Natural killer cell (primary cell): ENCODE measurements around the gene IMP3. TPM values are rescaled to one million over a fixed set of nuclear protein-coding genes. Genes with fewer than 3 reads are reported as not detected.

Experiments used
- ATAC-seq, 3 donors: fragments of 150-1000 bp in 2 of 3; fragments of 200-7000 bp in 1 of 3; cut with Tn5 transposase; 1 replicate in 1 of 3; 2 replicates in 2 of 3; pipeline ENCODE4 v1.10.0; 2021; ENCODE audit warnings: mild to moderate bottlenecking in 2 of 3, moderate library complexity in 2 of 3
- DNase-seq, 2 donors: peaks; one replicate each; pipeline versions ENCODE4 v3.0.0 to v3.0.0-alpha.2; 2013 to 2021; ENCODE audit warnings: mixed read lengths in 1 of 2
- H3K27ac ChIP-seq: one replicate; pipeline ENCODE4 v1.5.1; 2013; ENCODE audit warnings: mild to moderate bottlenecking, low read length
- H3K27me3 ChIP-seq: one replicate; pipeline ENCODE4 v1.6.1; 2013; ENCODE audit warnings: low read length; ENCODE audit not compliant: control insufficient read depth, insufficient read depth
- H3K36me3 ChIP-seq: one replicate; pipeline ENCODE4 v1.6.1; 2013; ENCODE audit warnings: low read length; ENCODE audit not compliant: control insufficient read depth, insufficient read depth
- H3K4me1 ChIP-seq: one replicate; pipeline ENCODE4 v1.6.1; 2013; ENCODE audit warnings: low read length; ENCODE audit not compliant: control insufficient read depth, insufficient read depth
- H3K4me3 ChIP-seq: one replicate; pipeline ENCODE4 v1.5.1; 2013; ENCODE audit warnings: low read length
- H3K9me3 ChIP-seq: one replicate; pipeline ENCODE4 v1.6.1; 2013; ENCODE audit warnings: low read length; ENCODE audit not compliant: control insufficient read depth, insufficient read depth
- H3K27ac Mint-ChIP-seq, 2 donors: one replicate each; pipeline ENCODE4 v1.8.0; 2022; ENCODE audit warnings: mild to moderate bottlenecking in 2 of 2, mixed read lengths in 2 of 2, moderate library complexity in 1 of 2
- H3K27me3 Mint-ChIP-seq, 2 donors: one replicate each; pipeline ENCODE4 v1.8.0; 2022; ENCODE audit warnings: low read depth in 2 of 2, mixed read lengths in 2 of 2
- H3K36me3 Mint-ChIP-seq: one replicate; pipeline ENCODE4 v1.8.0; 2022; ENCODE audit warnings: mixed read lengths
- H3K4me1 Mint-ChIP-seq, 2 donors: one replicate each; pipeline ENCODE4 v1.8.0; 2022; ENCODE audit warnings: mixed read lengths in 2 of 2
- H3K4me3 Mint-ChIP-seq: one replicate; pipeline ENCODE4 v1.8.0; 2022; ENCODE audit warnings: mild to moderate bottlenecking, moderate library complexity, mixed read lengths
- H3K9me3 Mint-ChIP-seq, 2 donors: one replicate each; pipeline ENCODE4 v1.8.0; 2022; ENCODE audit warnings: mixed read lengths in 2 of 2
- WGBS: methylation state at CpG from one replicate; pipeline ENCODE4 v1.1.7; 2013; ENCODE audit warnings: missing lambda C conversion rate; ENCODE audit not compliant: insufficient coverage; 5-methylcytosine and 5-hydroxymethylcytosine counted together
- intact Hi-C: fragments of 100-400 bp; cut with micrococcal nuclease; formaldehyde crosslinking; loops from one replicate; pipeline ENCODE4 v1.14.2; 2022
- total RNA-seq, 4 donors: library from RNA; stranded (reverse); fragments of 120-200 nt in 1 of 4; gene quantifications; one replicate each; pipeline versions ENCODE4 v1.2.3 to v1.2.4, GENCODE V29; 2013 to 2022
- TF ChIP-seq, protein P1 (sequence below): fragments of 200-600 bp; IDR thresholded peaks from one replicate; pipeline ENCODE4 v1.8.0; 2022; ENCODE audit warnings: antibody characterized with exemption

IMP3 gene
- total RNA-seq, 3 donors from 2014 or later (not counting 1 experiment from before 2014, with no cell fraction given) = 22.9 to 37.1 (median 35.8) TPM

DNA sequence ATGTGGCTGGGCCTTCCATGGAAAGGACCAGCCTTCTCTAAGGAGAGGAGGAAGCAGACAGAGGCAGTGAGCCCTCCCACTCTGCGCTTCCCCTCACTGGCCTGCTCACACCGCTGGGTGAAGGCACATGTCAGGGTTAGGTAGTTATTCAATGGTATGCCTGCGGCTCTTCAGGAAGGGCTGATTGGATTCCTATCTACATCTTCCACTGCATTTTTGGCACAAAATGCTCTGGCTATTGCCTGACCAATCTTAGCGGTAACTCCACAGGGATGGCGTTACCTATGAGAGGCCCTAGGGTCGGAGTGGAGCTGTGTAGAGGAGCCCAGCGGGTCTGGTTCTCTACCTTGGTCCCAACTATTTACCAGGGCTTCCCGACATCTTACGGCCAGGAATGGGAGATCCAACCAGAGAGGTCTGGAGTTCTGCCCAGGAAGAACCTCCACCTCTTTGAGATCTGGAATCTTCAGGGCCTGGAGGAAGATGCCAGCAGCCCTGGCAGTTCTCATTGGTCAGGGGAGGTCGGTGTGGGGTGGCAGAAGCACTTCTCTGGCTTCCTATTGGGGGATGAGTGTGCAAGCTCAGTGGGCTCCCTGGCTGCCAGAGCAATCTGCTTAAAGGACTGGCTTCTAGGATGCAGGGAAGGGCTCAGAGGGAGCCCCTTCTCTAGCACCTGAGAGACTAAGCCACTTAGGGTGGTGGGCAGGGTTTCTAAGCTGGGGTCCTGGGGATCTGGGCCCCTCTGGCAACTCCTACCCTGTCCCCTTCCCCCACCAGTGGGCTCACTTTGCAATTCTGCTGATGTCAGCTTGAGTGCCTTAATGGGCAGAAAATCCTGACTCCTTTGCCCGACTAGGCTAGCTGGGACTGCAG, 31.9 kb upstream of the IMP3 start:
- TF ChIP-seq, protein P1, sequence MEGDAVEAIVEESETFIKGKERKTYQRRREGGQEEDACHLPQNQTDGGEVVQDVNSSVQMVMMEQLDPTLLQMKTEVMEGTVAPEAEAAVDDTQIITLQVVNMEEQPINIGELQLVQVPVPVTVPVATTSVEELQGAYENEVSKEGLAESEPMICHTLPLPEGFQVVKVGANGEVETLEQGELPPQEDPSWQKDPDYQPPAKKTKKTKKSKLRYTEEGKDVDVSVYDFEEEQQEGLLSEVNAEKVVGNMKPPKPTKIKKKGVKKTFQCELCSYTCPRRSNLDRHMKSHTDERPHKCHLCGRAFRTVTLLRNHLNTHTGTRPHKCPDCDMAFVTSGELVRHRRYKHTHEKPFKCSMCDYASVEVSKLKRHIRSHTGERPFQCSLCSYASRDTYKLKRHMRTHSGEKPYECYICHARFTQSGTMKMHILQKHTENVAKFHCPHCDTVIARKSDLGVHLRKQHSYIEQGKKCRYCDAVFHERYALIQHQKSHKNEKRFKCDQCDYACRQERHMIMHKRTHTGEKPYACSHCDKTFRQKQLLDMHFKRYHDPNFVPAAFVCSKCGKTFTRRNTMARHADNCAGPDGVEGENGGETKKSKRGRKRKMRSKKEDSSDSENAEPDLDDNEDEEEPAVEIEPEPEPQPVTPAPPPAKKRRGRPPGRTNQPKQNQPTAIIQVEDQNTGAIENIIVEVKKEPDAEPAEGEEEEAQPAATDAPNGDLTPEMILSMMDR = no peak
- Mint-ChIP-seq H3K4me3 (no peak overlapping the region), H3K4me1 (no peaks in the 10 kb centered on the region)

DNA sequence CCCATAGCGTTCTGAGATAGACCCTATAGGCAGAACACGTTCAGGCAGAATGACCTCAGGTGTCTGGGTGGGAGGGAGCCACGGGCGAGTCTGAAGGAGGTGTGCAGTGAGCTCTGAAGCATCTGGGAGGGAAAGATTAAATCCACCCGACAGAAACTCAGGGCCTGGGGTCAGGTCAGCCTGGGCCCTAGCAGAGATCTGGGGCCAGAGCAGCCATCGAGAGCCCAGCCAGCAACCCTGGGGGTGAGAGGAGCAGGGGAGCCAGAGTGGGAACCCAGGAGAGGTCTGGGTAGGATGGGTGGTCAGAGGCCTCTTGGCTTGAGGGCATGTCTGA, 29.8 kb upstream of the IMP3 start:
- H3K27ac Mint-ChIP-seq = no peak overlapping the region
- H3K9me3 ChIP-seq = no peaks in the 10 kb centered on the region
- peaks cover 0 to 2% of the 10 kb centered on the region in 2 donors for H3K27me3 Mint-ChIP-seq
- TF ChIP-seq, protein P1 = no peak
- H3K27ac ChIP-seq = no peak overlapping the region
- H3K36me3 Mint-ChIP-seq = no peaks in the 10 kb centered on the region
- ATAC-seq = no peak
- peaks cover 0 to 5% of the 10 kb centered on the region in 2 donors for H3K4me1 Mint-ChIP-seq
- WGBS = 81% methylated on average over 6 of the region's 6 CpGs
- H3K4me1 ChIP-seq = no peaks in the 10 kb centered on the region
- H3K4me3 ChIP-seq = no peak overlapping the region
- no peak for DNase-seq
- no peak overlapping the region for H3K4me3 Mint-ChIP-seq
- H3K36me3 ChIP-seq = no peaks in the 10 kb centered on the region
- no peaks in the 10 kb centered on the region for H3K9me3 Mint-ChIP-seq
- intact Hi-C loops = no loop called here
- H3K27me3 ChIP-seq = no peaks in the 10 kb centered on the region

More for the DNA sequence above, 31.9 kb upstream of the IMP3 start:
- no peaks in the 10 kb centered on the region for H3K27me3 ChIP-seq
- H3K36me3 ChIP-seq = no peaks in the 10 kb centered on the region
- no peaks in the 10 kb centered on the region for H3K4me1 ChIP-seq
- intact Hi-C loops = no loop called here
- 90% methylated on average over 11 of the region's 11 CpGs for WGBS
- H3K9me3 ChIP-seq = no peaks in the 10 kb centered on the region
- Mint-ChIP-seq H3K36me3 (no peaks in the 10 kb centered on the region), H3K27me3 (no peaks in the 10 kb centered on the region), H3K9me3 (no peaks in the 10 kb centered on the region), H3K27ac (no peak overlapping the region)
- DNase-seq (no peak), ATAC-seq (no peak)
- no peak overlapping the region for H3K4me3 ChIP-seq
- H3K27ac ChIP-seq = no peak overlapping the region

DNA sequence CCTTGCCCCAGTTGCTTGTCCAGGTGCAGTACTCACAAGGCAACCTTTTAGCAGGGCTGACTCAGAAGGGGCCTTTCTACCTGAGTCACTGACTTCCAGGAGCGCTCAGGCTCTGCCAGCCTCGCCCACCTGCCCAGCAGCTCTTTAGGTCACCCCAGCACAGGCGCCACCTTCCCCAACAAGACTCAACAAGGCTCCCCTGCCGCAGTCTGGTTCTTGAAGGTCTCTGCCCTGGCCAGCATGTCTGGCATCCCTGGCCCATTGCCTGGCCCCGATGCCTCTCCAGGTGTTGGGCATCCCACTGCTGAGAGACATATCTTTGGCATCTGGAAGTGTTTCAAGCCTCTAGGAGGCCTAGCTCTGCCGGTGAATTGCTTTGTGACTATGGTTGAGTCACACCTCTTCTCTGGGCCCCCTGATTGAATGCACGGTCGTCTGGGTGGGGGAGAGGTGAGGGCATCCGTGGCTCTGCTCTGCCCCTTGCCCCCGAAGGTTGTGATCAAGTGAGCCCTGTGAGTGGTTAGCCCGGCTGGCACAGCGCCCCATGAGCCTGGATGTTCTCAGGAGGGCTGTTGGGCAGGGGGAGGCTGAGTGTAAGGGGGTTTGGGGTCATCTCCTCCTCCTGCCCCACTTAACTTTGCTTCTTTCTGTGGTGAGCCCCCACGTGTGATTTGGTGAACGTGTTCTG, 29.3 kb upstream of the IMP3 start:
- TF ChIP-seq, protein P1 = no peak
- Histone ChIP-seq H3K4me1 (no peaks in the 10 kb centered on the region), H3K27me3 (no peaks in the 10 kb centered on the region), H3K27ac (no peak overlapping the region), H3K9me3 (no peaks in the 10 kb centered on the region), H3K4me3 (no peak overlapping the region), H3K36me3 (no peaks in the 10 kb centered on the region)
- no peak for ATAC-seq
- no peak for DNase-seq
- Mint-ChIP-seq H3K4me3 (no peak overlapping the region), H3K4me1 (peaks cover 0 to 5% of the 10 kb centered on the region in 2 donors), H3K9me3 (no peaks in the 10 kb centered on the region), H3K27ac (no peak overlapping the region), H3K27me3 (peaks cover 0 to 2% of the 10 kb centered on the region in 2 donors), H3K36me3 (no peaks in the 10 kb centered on the region)
- 81% methylated on average over 13 of the region's 14 CpGs for WGBS
- intact Hi-C loops = no loop called here
